HG02623 (cell line): ENCODE results near the gene PADI2.

Experiments used
- ATAC-seq: cut with Tn5 transposase; IDR thresholded peaks from one replicate; pipeline ENCODE4 v1.9.1; 2021; ENCODE audit warnings: moderate library complexity; ENCODE audit not compliant: unreplicated experiment

The PADI2 gene

DNA sequence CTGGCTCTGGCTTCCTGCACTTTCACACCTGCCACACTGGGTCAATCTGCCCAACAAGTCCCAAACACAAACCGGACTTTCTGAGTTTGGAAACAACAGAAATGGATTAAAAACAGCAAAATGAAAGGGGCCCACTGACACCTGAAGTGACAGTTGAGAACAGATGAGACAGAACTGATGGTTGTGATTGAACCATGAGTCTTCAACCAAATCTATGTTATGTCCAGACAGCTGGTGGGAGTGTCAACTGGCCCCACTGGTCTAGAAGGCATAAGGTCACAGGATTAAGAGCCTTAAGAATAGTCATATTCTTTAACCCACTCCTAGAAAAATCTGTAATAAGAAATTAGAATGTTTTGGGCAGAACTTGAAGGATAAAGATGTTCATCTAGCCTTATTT is 94.5 kb downstream of the PADI2 start:
- no peak for ATAC-seq

DNA sequence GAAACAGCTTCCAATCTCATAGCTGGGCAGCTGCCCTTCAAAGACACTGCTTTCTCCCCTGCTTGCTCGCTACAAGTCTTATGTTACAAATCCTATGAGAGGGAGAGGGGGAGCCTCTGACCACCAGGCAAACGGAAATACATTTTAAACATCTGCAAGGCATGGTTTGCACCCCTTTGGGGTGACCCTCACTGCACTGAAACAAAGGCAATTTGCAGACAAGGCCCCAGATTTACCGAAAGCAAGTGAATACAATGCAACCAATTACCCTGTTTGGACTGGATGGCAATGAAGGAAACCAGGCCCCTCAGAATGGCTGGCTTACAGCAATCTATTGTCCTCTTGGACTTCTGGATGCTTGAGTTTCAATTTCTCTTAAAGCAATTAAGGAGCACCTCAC is 95.7 kb downstream of the PADI2 start:
- ATAC-seq = no peak

DNA sequence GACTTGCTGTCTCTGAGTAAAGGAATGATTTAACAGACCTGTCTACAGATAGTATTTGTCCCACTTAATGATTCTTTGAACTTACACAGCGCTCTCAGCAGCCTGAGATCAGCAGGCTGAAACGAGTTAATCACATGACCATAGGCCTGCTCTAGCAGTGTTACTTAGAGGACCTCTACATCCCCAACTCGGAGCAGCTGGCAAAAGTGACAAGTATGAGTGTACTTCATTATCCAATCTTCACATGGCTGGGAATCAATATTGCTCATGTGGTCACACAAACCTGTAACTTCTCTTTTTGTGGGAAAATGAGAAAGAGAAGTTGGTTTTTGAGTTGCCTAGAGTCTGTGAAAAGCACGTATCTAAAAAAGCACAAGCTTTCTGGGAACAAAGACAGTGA is 96.1 kb downstream of the PADI2 start:
- no peak for ATAC-seq

DNA sequence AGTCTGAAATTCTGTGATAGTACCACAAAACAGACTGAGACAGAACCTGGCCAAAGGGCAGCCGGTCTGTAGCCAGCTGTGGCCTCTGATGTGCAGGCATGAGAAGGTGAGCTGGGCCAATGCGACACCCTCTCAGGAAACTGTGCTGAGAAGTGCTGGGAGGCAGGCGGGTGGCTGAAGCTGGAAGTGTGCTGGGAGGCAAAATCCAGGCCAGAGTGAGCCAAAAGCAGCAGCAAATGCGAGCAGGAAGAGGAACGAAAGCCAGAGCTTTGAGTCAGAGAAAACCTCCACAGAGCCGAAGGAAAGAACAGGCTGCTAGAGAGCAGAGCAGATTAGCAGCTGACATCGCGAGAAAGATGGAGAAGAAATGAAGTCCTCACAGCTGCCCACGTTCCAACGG is 97.4 kb downstream of the PADI2 start:
- ATAC-seq = no peak

DNA sequence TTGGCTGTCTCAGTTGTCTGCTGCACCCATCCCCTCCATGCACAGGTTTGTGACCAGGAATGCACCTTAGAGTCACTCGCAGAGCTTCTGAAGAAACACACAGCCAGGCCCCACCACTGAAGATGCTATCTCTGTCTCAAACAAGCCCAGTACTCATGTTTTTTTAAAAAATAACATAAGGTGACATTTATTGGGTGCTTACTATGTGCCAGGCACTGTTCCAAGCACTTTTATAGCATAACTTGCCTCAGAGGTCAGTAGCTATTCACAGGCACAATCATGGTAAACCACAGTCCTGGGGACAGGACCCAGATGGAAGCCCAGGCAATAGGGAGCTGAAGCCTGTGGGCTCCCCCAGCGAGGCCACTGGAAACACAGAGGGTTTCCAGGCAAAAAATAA is 98.7 kb downstream of the PADI2 start:
- no peak for ATAC-seq

DNA sequence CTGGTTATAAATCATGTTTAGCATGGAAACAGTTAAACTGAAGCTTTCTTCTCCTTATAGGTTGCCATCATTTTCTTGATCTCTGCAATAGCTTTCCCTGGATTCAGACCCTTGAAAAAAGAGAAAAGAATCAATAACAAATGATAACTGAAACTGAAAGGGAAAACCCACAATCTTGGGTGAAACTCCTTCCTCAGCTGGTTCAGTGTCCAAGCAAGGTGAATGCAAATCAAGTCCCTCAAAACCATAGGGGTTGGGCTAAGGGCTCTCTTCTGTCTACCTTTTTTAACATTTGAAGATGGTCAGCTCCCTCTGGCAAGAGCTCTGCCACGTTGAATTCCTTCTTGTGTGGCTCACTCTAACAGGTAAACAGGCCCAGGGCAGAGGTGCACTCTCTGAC is 100.4 kb downstream of the PADI2 start:
- no peak for ATAC-seq

DNA sequence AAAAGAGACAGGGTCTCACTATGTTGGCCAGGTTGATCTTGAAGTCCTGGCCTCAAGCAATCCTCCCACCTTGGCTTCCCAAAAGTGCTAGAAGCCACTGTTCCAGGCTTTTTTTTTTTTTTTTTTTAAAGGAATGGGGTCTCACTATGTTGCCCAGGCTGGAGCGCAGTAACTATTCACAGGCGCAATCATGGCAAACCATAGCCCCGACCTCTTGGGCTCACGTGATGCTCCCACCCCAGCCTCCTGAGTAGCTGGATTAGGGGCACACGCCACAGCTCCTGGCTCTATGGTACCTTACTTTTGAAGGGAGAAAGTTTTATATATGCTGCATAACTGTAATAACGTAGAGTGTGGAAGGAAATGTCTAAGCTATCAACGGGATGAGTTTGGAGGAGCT is 101.8 kb downstream of the PADI2 start:
- no peak for ATAC-seq
